Endothelial cell of coronary artery (primary cell): ENCODE measurements around the gene ADGRA1. TPM values are rescaled to one million over a fixed set of nuclear protein-coding genes. Genes with fewer than 3 reads are reported as not detected.

Source experiments
- total RNA-seq: library from RNA; depleted of rRNA; stranded (reverse); fragments of >200 nt; gene quantifications from 2 replicates; pipeline ENCODE4 v1.2.3, GENCODE V29; 2014

The ADGRA1 gene
- total RNA-seq: not detected in 2 replicates

GRCh38 chr10:133087679-133088178 lies at the start of gene ADGRA1:
ADGRA1 (plus strand) TSS chr10:133087924; CDS start chr10:133088910, 986 bp downstream.

GRCh38 chr10:133159950-133160825 lies 72.5 kb downstream of the ADGRA1 start, which contains the start of gene KNDC1:
KNDC1 (plus strand) TSS chr10:133160219; CDS start chr10:133160468, 249 bp downstream.

Other genes starting within 250 kb of the ADGRA1 start
- 1.1 and 2.3 TPM in 2 replicates for gene CFAP46, start 145.4 kb upstream of the ADGRA1 start, total RNA-seq
- under 0.01 TPM in 1 of 2 replicates, not detected in the other for gene KNDC1, start 72.3 kb downstream of the ADGRA1 start, total RNA-seq
- gene UTF1, start 142.3 kb downstream of the ADGRA1 start, total RNA-seq: not detected in 2 replicates
- not detected in 2 replicates for gene VENTX, start 149.9 kb downstream of the ADGRA1 start, total RNA-seq
- gene ADAM8, start 188.9 kb downstream of the ADGRA1 start, total RNA-seq: 0.18 and 0.75 TPM in 2 replicates
- 50.6 and 51.5 TPM in 2 replicates for gene TUBGCP2, start 220.9 kb downstream of the ADGRA1 start, total RNA-seq
- gene ZNF511, start 221.0 kb downstream of the ADGRA1 start, total RNA-seq: 23.0 and 24.7 TPM in 2 replicates
- gene CALY, start 249.0 kb downstream of the ADGRA1 start, total RNA-seq: not detected in 2 replicates